ENCODE measurements around the gene DPYD. TPM values are rescaled to one million over a fixed set of nuclear protein-coding genes. Genes with fewer than 3 reads are reported as not detected.

DPYD gene
- total RNA-seq, 1 experiment from 2014 or later: 0.46 TPM

DNA sequence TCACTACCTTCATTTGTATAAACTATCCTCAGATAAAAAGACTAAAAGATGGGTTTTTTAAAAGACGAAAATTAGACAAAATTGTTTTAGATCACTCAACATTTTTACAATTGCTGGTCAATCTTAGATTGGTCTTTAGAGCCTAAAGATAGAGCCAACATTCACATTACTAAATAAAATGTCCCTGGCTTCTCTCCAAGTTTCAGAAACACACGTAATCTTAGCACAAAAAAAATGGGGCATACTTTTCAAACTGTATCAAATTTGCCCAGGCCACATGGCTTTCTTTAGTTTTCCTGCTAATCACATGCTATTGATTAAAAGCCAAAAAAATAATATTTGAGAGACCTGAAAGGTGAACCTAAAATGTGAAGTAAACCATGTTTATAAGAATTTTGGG lies 288.1 kb downstream of the DPYD start:
- POLR2A ChIA-PET: no interaction called here
- Mint-ChIP-seq H3K36me3 (no peaks in the 10 kb centered on the region), H3K4me3 (no peak overlapping the region), H3K27me3 (ENCODE audit: low read depth) (no peaks in the 10 kb centered on the region), H3K4me1 (0 out of 2 replicates have a peak, but pooled peaks cover 4% of the 10 kb centered on the region), H3K9me3 (no peaks in the 10 kb centered on the region), H3K27ac (no peak overlapping the region)
- TF ChIP-seq MXD4 (CRISPR knock-in tag; IDR thresholded peaks at IDR 0.05; ENCODE audit: borderline replicate concordance) (no peak), ZNF219 (CRISPR knock-in tag; IDR thresholded peaks at IDR 0.05; ENCODE audit: borderline replicate concordance) (no peak), ZNF138 (CRISPR knock-in tag; conservative IDR thresholded peaks at IDR 0.05) (no peak), NR1H2 (CRISPR knock-in tag; IDR thresholded peaks at IDR 0.05) (no peak), ZNF396 (CRISPR knock-in tag; IDR thresholded peaks at IDR 0.05; ENCODE audit: borderline replicate concordance) (no peak), NFYB (CRISPR knock-in tag; conservative IDR thresholded peaks at IDR 0.05; ENCODE audit: low read depth) (no peak), TCF7 (CRISPR knock-in tag; IDR thresholded peaks at IDR 0.05; ENCODE audit: low read depth) (no peak), ZNF416 (CRISPR knock-in tag; IDR thresholded peaks at IDR 0.05) (no peak), ZBTB21 (CRISPR knock-in tag; IDR thresholded peaks at IDR 0.05; ENCODE audit: borderline replicate concordance) (no peak)
- TF ChIP-seq, protein P1, sequence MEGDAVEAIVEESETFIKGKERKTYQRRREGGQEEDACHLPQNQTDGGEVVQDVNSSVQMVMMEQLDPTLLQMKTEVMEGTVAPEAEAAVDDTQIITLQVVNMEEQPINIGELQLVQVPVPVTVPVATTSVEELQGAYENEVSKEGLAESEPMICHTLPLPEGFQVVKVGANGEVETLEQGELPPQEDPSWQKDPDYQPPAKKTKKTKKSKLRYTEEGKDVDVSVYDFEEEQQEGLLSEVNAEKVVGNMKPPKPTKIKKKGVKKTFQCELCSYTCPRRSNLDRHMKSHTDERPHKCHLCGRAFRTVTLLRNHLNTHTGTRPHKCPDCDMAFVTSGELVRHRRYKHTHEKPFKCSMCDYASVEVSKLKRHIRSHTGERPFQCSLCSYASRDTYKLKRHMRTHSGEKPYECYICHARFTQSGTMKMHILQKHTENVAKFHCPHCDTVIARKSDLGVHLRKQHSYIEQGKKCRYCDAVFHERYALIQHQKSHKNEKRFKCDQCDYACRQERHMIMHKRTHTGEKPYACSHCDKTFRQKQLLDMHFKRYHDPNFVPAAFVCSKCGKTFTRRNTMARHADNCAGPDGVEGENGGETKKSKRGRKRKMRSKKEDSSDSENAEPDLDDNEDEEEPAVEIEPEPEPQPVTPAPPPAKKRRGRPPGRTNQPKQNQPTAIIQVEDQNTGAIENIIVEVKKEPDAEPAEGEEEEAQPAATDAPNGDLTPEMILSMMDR (IDR thresholded peaks at IDR 0.05): no peak
- TF ChIP-seq, protein P2, sequence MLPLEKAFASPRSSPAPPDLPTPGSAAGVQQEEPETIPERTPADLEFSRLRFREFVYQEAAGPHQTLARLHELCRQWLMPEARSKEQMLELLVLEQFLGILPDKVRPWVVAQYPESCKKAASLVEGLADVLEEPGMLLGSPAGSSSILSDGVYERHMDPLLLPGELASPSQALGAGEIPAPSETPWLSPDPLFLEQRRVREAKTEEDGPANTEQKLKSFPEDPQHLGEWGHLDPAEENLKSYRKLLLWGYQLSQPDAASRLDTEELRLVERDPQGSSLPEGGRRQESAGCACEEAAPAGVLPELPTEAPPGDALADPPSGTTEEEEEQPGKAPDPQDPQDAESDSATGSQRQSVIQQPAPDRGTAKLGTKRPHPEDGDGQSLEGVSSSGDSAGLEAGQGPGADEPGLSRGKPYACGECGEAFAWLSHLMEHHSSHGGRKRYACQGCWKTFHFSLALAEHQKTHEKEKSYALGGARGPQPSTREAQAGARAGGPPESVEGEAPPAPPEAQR (CRISPR knock-in tag; IDR thresholded peaks at IDR 0.05): no peak
- TF ChIP-seq, protein P3, sequence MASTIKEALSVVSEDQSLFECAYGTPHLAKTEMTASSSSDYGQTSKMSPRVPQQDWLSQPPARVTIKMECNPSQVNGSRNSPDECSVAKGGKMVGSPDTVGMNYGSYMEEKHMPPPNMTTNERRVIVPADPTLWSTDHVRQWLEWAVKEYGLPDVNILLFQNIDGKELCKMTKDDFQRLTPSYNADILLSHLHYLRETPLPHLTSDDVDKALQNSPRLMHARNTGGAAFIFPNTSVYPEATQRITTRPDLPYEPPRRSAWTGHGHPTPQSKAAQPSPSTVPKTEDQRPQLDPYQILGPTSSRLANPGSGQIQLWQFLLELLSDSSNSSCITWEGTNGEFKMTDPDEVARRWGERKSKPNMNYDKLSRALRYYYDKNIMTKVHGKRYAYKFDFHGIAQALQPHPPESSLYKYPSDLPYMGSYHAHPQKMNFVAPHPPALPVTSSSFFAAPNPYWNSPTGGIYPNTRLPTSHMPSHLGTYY (CRISPR knock-in tag; IDR thresholded peaks at IDR 0.05): no peak
- TF ChIP-seq, protein P4, sequence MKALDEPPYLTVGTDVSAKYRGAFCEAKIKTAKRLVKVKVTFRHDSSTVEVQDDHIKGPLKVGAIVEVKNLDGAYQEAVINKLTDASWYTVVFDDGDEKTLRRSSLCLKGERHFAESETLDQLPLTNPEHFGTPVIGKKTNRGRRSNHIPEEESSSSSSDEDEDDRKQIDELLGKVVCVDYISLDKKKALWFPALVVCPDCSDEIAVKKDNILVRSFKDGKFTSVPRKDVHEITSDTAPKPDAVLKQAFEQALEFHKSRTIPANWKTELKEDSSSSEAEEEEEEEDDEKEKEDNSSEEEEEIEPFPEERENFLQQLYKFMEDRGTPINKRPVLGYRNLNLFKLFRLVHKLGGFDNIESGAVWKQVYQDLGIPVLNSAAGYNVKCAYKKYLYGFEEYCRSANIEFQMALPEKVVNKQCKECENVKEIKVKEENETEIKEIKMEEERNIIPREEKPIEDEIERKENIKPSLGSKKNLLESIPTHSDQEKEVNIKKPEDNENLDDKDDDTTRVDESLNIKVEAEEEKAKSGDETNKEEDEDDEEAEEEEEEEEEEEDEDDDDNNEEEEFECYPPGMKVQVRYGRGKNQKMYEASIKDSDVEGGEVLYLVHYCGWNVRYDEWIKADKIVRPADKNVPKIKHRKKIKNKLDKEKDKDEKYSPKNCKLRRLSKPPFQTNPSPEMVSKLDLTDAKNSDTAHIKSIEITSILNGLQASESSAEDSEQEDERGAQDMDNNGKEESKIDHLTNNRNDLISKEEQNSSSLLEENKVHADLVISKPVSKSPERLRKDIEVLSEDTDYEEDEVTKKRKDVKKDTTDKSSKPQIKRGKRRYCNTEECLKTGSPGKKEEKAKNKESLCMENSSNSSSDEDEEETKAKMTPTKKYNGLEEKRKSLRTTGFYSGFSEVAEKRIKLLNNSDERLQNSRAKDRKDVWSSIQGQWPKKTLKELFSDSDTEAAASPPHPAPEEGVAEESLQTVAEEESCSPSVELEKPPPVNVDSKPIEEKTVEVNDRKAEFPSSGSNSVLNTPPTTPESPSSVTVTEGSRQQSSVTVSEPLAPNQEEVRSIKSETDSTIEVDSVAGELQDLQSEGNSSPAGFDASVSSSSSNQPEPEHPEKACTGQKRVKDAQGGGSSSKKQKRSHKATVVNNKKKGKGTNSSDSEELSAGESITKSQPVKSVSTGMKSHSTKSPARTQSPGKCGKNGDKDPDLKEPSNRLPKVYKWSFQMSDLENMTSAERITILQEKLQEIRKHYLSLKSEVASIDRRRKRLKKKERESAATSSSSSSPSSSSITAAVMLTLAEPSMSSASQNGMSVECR (CRISPR knock-in tag; IDR thresholded peaks at IDR 0.05; ENCODE audit: borderline replicate concordance): no peak
- CTCF ChIA-PET: no interaction called here
- ATAC-seq (no peak), DNase-seq (ENCODE audit: low spot score) (no peak)

DNA sequence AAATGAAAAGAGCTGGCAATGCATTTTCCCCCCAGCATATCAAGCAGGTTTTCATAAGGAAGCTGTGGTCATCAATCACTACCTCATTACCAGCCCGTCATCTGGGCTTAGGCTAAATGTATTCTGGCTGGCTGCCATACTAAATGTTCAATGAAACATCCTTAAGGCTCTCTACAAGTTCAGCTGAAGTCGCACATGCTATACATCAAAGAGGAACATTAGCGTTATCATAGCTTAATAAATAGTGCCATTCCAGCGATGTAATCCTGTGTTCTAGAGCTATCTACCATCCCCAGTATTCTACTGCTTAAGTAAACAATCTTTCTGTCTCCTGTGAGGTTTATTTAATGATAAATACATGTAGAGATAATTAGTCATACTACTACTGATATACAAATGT lies 288.8 kb downstream of the DPYD start:
- H3K27me3 Mint-ChIP-seq (ENCODE audit: low read depth): no peaks in the 10 kb centered on the region
- DNase-seq (ENCODE audit: low spot score) (no peak), ATAC-seq (no peak)
- ChIA-PET CTCF (no interaction called here), POLR2A (no interaction called here)
- H3K4me1 Mint-ChIP-seq: 0 out of 2 replicates have a peak, but pooled peaks cover 4% of the 10 kb centered on the region
- no peaks in the 10 kb centered on the region for H3K36me3 Mint-ChIP-seq
- H3K4me3 Mint-ChIP-seq: no peak overlapping the region
- no peaks in the 10 kb centered on the region for H3K9me3 Mint-ChIP-seq
- no peak overlapping the region for H3K27ac Mint-ChIP-seq
- TF ChIP-seq, protein P5, sequence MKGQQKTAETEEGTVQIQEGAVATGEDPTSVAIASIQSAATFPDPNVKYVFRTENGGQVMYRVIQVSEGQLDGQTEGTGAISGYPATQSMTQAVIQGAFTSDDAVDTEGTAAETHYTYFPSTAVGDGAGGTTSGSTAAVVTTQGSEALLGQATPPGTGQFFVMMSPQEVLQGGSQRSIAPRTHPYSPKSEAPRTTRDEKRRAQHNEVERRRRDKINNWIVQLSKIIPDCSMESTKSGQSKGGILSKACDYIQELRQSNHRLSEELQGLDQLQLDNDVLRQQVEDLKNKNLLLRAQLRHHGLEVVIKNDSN (CRISPR knock-in tag; IDR thresholded peaks at IDR 0.05): no peak
- TF ChIP-seq SOX15 (CRISPR knock-in tag; IDR thresholded peaks at IDR 0.05) (no peak), ZNF138 (CRISPR knock-in tag; conservative IDR thresholded peaks at IDR 0.05) (no peak), TEAD1 (CRISPR knock-in tag; IDR thresholded peaks at IDR 0.05) (no peak), ATF1 (CRISPR knock-in tag; IDR thresholded peaks at IDR 0.05) (no peak), PRRX2 (CRISPR knock-in tag; IDR thresholded peaks at IDR 0.05) (no peak), SMAD4 (CRISPR knock-in tag; IDR thresholded peaks at IDR 0.05) (no peak), MXD4 (CRISPR knock-in tag; IDR thresholded peaks at IDR 0.05; ENCODE audit: borderline replicate concordance) (no peak)
- TF ChIP-seq, protein P6, sequence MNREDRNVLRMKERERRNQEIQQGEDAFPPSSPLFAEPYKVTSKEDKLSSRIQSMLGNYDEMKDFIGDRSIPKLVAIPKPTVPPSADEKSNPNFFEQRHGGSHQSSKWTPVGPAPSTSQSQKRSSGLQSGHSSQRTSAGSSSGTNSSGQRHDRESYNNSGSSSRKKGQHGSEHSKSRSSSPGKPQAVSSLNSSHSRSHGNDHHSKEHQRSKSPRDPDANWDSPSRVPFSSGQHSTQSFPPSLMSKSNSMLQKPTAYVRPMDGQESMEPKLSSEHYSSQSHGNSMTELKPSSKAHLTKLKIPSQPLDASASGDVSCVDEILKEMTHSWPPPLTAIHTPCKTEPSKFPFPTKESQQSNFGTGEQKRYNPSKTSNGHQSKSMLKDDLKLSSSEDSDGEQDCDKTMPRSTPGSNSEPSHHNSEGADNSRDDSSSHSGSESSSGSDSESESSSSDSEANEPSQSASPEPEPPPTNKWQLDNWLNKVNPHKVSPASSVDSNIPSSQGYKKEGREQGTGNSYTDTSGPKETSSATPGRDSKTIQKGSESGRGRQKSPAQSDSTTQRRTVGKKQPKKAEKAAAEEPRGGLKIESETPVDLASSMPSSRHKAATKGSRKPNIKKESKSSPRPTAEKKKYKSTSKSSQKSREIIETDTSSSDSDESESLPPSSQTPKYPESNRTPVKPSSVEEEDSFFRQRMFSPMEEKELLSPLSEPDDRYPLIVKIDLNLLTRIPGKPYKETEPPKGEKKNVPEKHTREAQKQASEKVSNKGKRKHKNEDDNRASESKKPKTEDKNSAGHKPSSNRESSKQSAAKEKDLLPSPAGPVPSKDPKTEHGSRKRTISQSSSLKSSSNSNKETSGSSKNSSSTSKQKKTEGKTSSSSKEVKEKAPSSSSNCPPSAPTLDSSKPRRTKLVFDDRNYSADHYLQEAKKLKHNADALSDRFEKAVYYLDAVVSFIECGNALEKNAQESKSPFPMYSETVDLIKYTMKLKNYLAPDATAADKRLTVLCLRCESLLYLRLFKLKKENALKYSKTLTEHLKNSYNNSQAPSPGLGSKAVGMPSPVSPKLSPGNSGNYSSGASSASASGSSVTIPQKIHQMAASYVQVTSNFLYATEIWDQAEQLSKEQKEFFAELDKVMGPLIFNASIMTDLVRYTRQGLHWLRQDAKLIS (CRISPR knock-in tag; IDR thresholded peaks at IDR 0.05; ENCODE audit: borderline replicate concordance): no peak
- TF ChIP-seq, protein P3 (CRISPR knock-in tag; IDR thresholded peaks at IDR 0.05): no peak

Data from WTC11 (cell line).